ENCODE data around the gene UNC5CL. TPM values are rescaled to one million over a fixed set of nuclear protein-coding genes. Genes with fewer than 3 reads are reported as not detected.

UNC5CL gene
- total RNA-seq, 1 experiment from 2014 or later = 0.81 TPM

GRCh38 chr6:41036601-41037000 is 2.4 kb downstream of the UNC5CL start:
- Histone ChIP-seq H3K79me2 (ENCODE audit: insufficient read depth, low read length) (no peaks in the 10 kb centered on the region), H4K5ac (ENCODE audit: insufficient read length, low read depth, low read length) (no peak overlapping the region), H4K91ac (ENCODE audit: insufficient read length, low read depth, low read length) (no peak overlapping the region), H3K79me1 (ENCODE audit: insufficient read depth, low read depth, low read length, poor library complexity, severe bottlenecking) (no peaks in the 10 kb centered on the region), H3K56ac (ENCODE audit: insufficient read length, low read depth, low read length) (no peak overlapping the region), H2BK12ac (ENCODE audit: insufficient read length, low read depth, low read length) (no peak overlapping the region), H3K4ac (ENCODE audit: low read depth, low read length) (no peak overlapping the region), H2BK20ac (ENCODE audit: low read depth, low read length, poor library complexity, severe bottlenecking) (no peak overlapping the region), H3K9me3 (ENCODE audit: control insufficient read depth, low read depth, low read length) (no peaks in the 10 kb centered on the region), H2AFZ (ENCODE audit: low read length) (no peak overlapping the region), H3K23me2 (ENCODE audit: insufficient read length, low read depth, low read length, poor library complexity, severe bottlenecking) (no peaks in the 10 kb centered on the region), H3K4me1 (ENCODE audit: insufficient read depth, low read length) (no peaks in the 10 kb centered on the region), H3K23ac (ENCODE audit: insufficient read length, low read depth, low read length) (no peak overlapping the region), H3K9ac (ENCODE audit: extremely low read depth, insufficient read length, low read length) (no peak overlapping the region), H3K14ac (ENCODE audit: insufficient read depth, low read length) (no peak overlapping the region), H2BK120ac (ENCODE audit: low read depth, low read length, poor library complexity, severe bottlenecking) (no peak overlapping the region), H3K18ac (ENCODE audit: insufficient read length, low read depth, low read length) (no peak overlapping the region), H3T11ph (ENCODE audit: low read length) (no peak overlapping the region), H2AK5ac (ENCODE audit: insufficient read length, low read length) (no peak overlapping the region), H2BK15ac (ENCODE audit: low read depth, low read length) (no peak overlapping the region), H3K27ac (ENCODE audit: insufficient read length, low read depth, low read length) (no peak overlapping the region), H4K8ac (replicated peaks; ENCODE audit: insufficient read length, low read depth, low read length) (no peak overlapping the region), H4K20me1 (ENCODE audit: control insufficient read depth, insufficient read depth, insufficient read length) (no peaks in the 10 kb centered on the region), H3K27me3 (ENCODE audit: insufficient read depth, low read length) (no peaks in the 10 kb centered on the region), H3K4me2 (ENCODE audit: insufficient read depth, insufficient read length, low read length) (no peak overlapping the region), H2BK5ac (ENCODE audit: insufficient read length, low read length) (no peak overlapping the region)
- Mint-ChIP-seq H3K27me3 (ENCODE audit: low read depth) (no peaks in the 10 kb centered on the region), H3K36me3 (ENCODE audit: insufficient read depth in 1 of 3, low read depth in 3 of 3) (no peaks in the 10 kb centered on the region), H3K27ac (no peak overlapping the region), H3K4me3 (no peak overlapping the region), H3K4me1 (peaks cover 12 to 13% of the 10 kb centered on the region in 2 experiments), H3K9me3 (no peaks in the 10 kb centered on the region; a peak in 1 of 5 replicates)
- no peak for TF ChIP-seq CTCF (conservative IDR thresholded peaks at IDR 0.05)
- WGBS (ENCODE audit: extremely low coverage, insufficient read length, low lambda C conversion rate) = no CpG with 5 or more reads among the region's 2 CpGs
- no peak for DNase-seq
